Amniotic epithelial cell (primary cell): ENCODE measurements around the gene TANC2.
"Not testable (repeated sequence)": the region's sequence is repeated elsewhere in the genome, so short reads cannot be mapped to it uniquely, and the experiment has no call there.

ENCODE experiments used
- DNase-seq: peaks from one replicate; pipeline ENCODE4 v3.0.0-alpha.2; 2010; ENCODE audit warnings: low read depth

TANC2 gene

GRCh38 chr17:62964506-62964905 is 1.5 kb upstream of the TANC2 start:
- DNase-seq = no peak

- DNase-seq = no peak
Measured at GRCh38 chr17:62965174-62965685, 805 bp upstream of the TANC2 start.

GRCh38 chr17:62966426-62967204 is 580 bp downstream of the TANC2 start:
- DNase-seq = peak; percentile 29

GRCh38 chr17:62967205-62967529 is 1.1 kb downstream of the TANC2 start:
- DNase-seq = no peak

- DNase-seq = peak; percentile 90
Measured at GRCh38 chr17:62968445-62968923, 2.4 kb downstream of the TANC2 start.

GRCh38 chr17:62970610-62971009 is 4.6 kb downstream of the TANC2 start:
- DNase-seq = no peak

- DNase-seq = no peak
Measured at GRCh38 chr17:62971853-62972252, 5.8 kb downstream of the TANC2 start.

- DNase-seq = no peak
Measured at GRCh38 chr17:62974788-62975187, 8.8 kb downstream of the TANC2 start.

GRCh38 chr17:62975206-62975605 is 9.2 kb downstream of the TANC2 start:
- no peak for DNase-seq

- not testable (repeated sequence) for DNase-seq
Measured at GRCh38 chr17:62976643-62977231, 10.7 kb downstream of the TANC2 start.

- DNase-seq = no peak
Measured at GRCh38 chr17:62980842-62981241, 14.8 kb downstream of the TANC2 start.

- DNase-seq = peak; percentile 43
Measured at GRCh38 chr17:62981933-62982332, 15.9 kb downstream of the TANC2 start.

GRCh38 chr17:62984801-62985200 is 18.8 kb downstream of the TANC2 start:
- DNase-seq = peak; percentile 33

GRCh38 chr17:62986549-62986948 is 20.5 kb downstream of the TANC2 start:
- DNase-seq = no peak

- no peak for DNase-seq
Measured at GRCh38 chr17:62987136-62987535, 21.1 kb downstream of the TANC2 start.

- DNase-seq = no peak
Measured at GRCh38 chr17:62989501-62989900, 23.5 kb downstream of the TANC2 start.

GRCh38 chr17:62994931-62995330 is 28.9 kb downstream of the TANC2 start:
- DNase-seq = peak; percentile 70

- peak; percentile 50 for DNase-seq
Measured at GRCh38 chr17:62995377-62995885, 29.4 kb downstream of the TANC2 start.

- no peak for DNase-seq
Measured at GRCh38 chr17:62996221-62996620, 30.2 kb downstream of the TANC2 start.

- peak; percentile 24 for DNase-seq
Measured at GRCh38 chr17:62998166-62998565, 32.1 kb downstream of the TANC2 start.

- no peak for DNase-seq
Measured at GRCh38 chr17:62998665-62999393, 32.8 kb downstream of the TANC2 start.

- no peak for DNase-seq
Measured at GRCh38 chr17:62999736-63000135, 33.7 kb downstream of the TANC2 start.
